GM12873 (cell line): ENCODE data around the gene HDAC8.

ENCODE experiments used
- CTCF ChIP-seq: IDR thresholded peaks from 2 replicates; pipeline ENCODE4 v1.5.1; 2012; ENCODE audit warnings: low read depth, mild to moderate bottlenecking, moderate library complexity, low read length, control low read depth; ENCODE audit not compliant: insufficient read depth; ENCODE audit errors: missing control alignments

The HDAC8 gene

GRCh38 chrX:72393836-72394517 lies 178.7 kb downstream of the HDAC8 start:
- TF ChIP-seq CTCF, result no peak

GRCh38 chrX:72392816-72393800 lies 179.5 kb downstream of the HDAC8 start:
- no peak for TF ChIP-seq CTCF

- TF ChIP-seq CTCF, result no peak
Measured at GRCh38 chrX:72392042-72392441, 180.6 kb downstream of the HDAC8 start.

- TF ChIP-seq CTCF, result no peak
Measured at GRCh38 chrX:72387247-72387646, 185.4 kb downstream of the HDAC8 start.

GRCh38 chrX:72382202-72382595 lies 190.4 kb downstream of the HDAC8 start:
- TF ChIP-seq CTCF, result no peak

GRCh38 chrX:72381439-72382201 lies 191.0 kb downstream of the HDAC8 start:
- no peak for TF ChIP-seq CTCF
